Measurements from ENCODE around the gene CLEC4F.

The CLEC4F gene

GRCh38 chr2:70820499-70820898 is at the start of gene CLEC4F:
Gene CLEC4F, minus strand, starts transcription at chr2:70820599. Its CDS starts 76 bp downstream, at chr2:70820523.
- no peak for DNase-seq

- no peak for DNase-seq
These were observed 48.6 kb upstream of the CLEC4F start for GRCh38 chr2:70868970-70869369.

GRCh38 chr2:70861777-70862625 is 41.6 kb upstream of the CLEC4F start:
- DNase-seq = peak; percentile 73

- DNase-seq = no peak
These were observed 35.3 kb upstream of the CLEC4F start for GRCh38 chr2:70855667-70856066.

- DNase-seq = no peak
These were observed 34.0 kb upstream of the CLEC4F start for GRCh38 chr2:70854411-70854810.

- DNase-seq = no peak
These were observed 32.4 kb upstream of the CLEC4F start for GRCh38 chr2:70852824-70853223.

GRCh38 chr2:70851704-70852103 is 31.3 kb upstream of the CLEC4F start:
- peak; percentile 47 for DNase-seq

GRCh38 chr2:70850925-70851324 is 30.5 kb upstream of the CLEC4F start:
- no peak for DNase-seq

- no peak for DNase-seq
These were observed 22.0 kb upstream of the CLEC4F start for GRCh38 chr2:70842401-70842800.

GRCh38 chr2:70837980-70838925 is 17.9 kb upstream of the CLEC4F start:
- DNase-seq = no peak

GRCh38 chr2:70835643-70836042 is 15.2 kb upstream of the CLEC4F start, which contains the start of gene CD207:
Gene CD207, minus strand, starts transcription at chr2:70835816. Its CDS starts 40 bp downstream, at chr2:70835776.
- DNase-seq = no peak

GRCh38 chr2:70834881-70835280 is 14.5 kb upstream of the CLEC4F start:
- no peak for DNase-seq

GRCh38 chr2:70834106-70834505 is 13.7 kb upstream of the CLEC4F start:
- no peak for DNase-seq

- no peak for DNase-seq
These were observed 12.8 kb upstream of the CLEC4F start for GRCh38 chr2:70833246-70833645.

- no peak for DNase-seq
These were observed 12.0 kb upstream of the CLEC4F start for GRCh38 chr2:70832386-70832785.

GRCh38 chr2:70831861-70832260 is 11.5 kb upstream of the CLEC4F start:
- DNase-seq = no peak

- DNase-seq = no peak
These were observed 10.0 kb upstream of the CLEC4F start for GRCh38 chr2:70830366-70830765.

GRCh38 chr2:70829916-70830315 is 9.5 kb upstream of the CLEC4F start:
- DNase-seq = no peak

GRCh38 chr2:70828914-70829824 is 8.8 kb upstream of the CLEC4F start:
- DNase-seq = no peak

GRCh38 chr2:70828115-70828514 is 7.7 kb upstream of the CLEC4F start:
- no peak for DNase-seq

GRCh38 chr2:70827388-70827787 is 7.0 kb upstream of the CLEC4F start:
- DNase-seq = no peak

- DNase-seq = no peak
These were observed 6.4 kb upstream of the CLEC4F start for GRCh38 chr2:70826696-70827350.

All from stimulated activated CD4-positive, alpha-beta T cell treated with anti-CD3 and anti-CD28 coated beads, Interleukin-1b, Interleukin-23, amount 100 ng/mL, for 48 hours (primary cell).